ENCODE results near the gene EHBP1. TPM values are rescaled to one million over a fixed set of nuclear protein-coding genes. Genes with fewer than 3 reads are reported as not detected.

Gene EHBP1
- total and polyA plus RNA-seq, 2 donors (not counting 3 experiments of a cell fraction or from before 2014, with no cell fraction given): 8.4 to 34.8 TPM

DNA sequence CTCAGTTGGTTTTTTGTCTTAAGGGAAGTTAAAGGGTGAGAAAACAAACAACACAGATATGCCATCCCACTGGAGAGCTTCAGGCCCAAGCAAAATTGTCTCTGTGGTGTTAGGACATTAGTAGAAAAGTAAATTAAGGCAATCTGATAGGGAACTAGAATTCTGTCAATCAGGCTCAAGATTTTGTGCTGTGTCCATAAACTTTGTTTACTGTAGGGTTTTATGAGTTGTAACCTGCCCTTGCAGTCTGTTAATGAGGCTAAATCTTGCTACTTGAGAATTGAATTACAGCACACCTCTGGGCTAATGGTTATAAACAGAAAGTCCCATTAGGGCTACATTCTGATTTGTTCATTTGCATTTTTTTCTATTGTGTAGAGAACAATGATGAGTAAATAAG, 267.1 kb downstream of the EHBP1 start:
- TF ChIP-seq, protein P1, sequence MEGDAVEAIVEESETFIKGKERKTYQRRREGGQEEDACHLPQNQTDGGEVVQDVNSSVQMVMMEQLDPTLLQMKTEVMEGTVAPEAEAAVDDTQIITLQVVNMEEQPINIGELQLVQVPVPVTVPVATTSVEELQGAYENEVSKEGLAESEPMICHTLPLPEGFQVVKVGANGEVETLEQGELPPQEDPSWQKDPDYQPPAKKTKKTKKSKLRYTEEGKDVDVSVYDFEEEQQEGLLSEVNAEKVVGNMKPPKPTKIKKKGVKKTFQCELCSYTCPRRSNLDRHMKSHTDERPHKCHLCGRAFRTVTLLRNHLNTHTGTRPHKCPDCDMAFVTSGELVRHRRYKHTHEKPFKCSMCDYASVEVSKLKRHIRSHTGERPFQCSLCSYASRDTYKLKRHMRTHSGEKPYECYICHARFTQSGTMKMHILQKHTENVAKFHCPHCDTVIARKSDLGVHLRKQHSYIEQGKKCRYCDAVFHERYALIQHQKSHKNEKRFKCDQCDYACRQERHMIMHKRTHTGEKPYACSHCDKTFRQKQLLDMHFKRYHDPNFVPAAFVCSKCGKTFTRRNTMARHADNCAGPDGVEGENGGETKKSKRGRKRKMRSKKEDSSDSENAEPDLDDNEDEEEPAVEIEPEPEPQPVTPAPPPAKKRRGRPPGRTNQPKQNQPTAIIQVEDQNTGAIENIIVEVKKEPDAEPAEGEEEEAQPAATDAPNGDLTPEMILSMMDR (IDR thresholded peaks at IDR 0.05; ENCODE audit: extremely low read depth in 1 of 2, insufficient read depth in 1 of 2, low read depth in 1 of 2, low read length in 2 of 2): no peak
- TF ChIP-seq POLR2A (IDR thresholded peaks at IDR 0.05; ENCODE audit: low read depth, low read length) (no peak), GATA2 (IDR thresholded peaks at IDR 0.05; ENCODE audit: insufficient read depth, insufficient read length, low read depth, low read length) (no peak), MYC (IDR thresholded peaks at IDR 0.05; ENCODE audit: low read depth, low read length) (no peak), EZH2 (IDR thresholded peaks at IDR 0.05; ENCODE audit: borderline replicate concordance, low read depth, low read length, severe bottlenecking) (no peak), FOS (IDR thresholded peaks at IDR 0.05; ENCODE audit: borderline replicate concordance, insufficient read depth, low read length) (no peak), POLR2AphosphoS5 (IDR thresholded peaks at IDR 0.05; ENCODE audit: insufficient read depth, low read depth, low read length) (no peak), JUN (IDR thresholded peaks at IDR 0.05; ENCODE audit: borderline replicate concordance, insufficient read depth, insufficient read length, low read depth) (no peak)
- TF ChIP-seq, protein P2, sequence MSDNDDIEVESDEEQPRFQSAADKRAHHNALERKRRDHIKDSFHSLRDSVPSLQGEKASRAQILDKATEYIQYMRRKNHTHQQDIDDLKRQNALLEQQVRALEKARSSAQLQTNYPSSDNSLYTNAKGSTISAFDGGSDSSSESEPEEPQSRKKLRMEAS (IDR thresholded peaks at IDR 0.05; ENCODE audit: insufficient read depth, insufficient read length): no peak
- H3K4me3 ChIP-seq (replicated peaks in 1 of 3; ENCODE audit: insufficient read depth in 1 of 3, low read depth in 1 of 3, low read length in 3 of 3): no peak overlapping the region
- POLR2A ChIA-PET: no interaction called here
- DNase-seq (ENCODE audit: low read depth, low spot score) (no peak), FAIRE-seq (no peak)
- H3K27ac ChIP-seq (ENCODE audit: insufficient read depth, low read depth, low read length): no peak overlapping the region
- no peak overlapping the region for H3K4me2 ChIP-seq (ENCODE audit: insufficient read depth, low read length)
- no peaks in the 10 kb centered on the region for H3K79me2 ChIP-seq (ENCODE audit: control insufficient read depth, insufficient read depth, low read length)
- no peaks in the 10 kb centered on the region for H3K36me3 ChIP-seq (ENCODE audit: control insufficient read depth in 2 of 2, extremely low read depth in 1 of 2, insufficient read depth in 2 of 2, low read length in 2 of 2)
- BruUV-seq (replicated peaks): no TSS peak
- H3K9me1 ChIP-seq (replicated peaks; ENCODE audit: control insufficient read depth, extremely low read depth, insufficient read depth, low read length): no peaks in the 10 kb centered on the region
- no peak overlapping the region for H2AFZ ChIP-seq (ENCODE audit: low read depth, low read length)
- H3K9me3 ChIP-seq (replicated peaks; ENCODE audit: control insufficient read depth, insufficient read depth, low read length): no peaks in the 10 kb centered on the region
- no peak overlapping the region for H3K9ac ChIP-seq (replicated peaks; ENCODE audit: extremely low read depth, insufficient read depth, low read length)
- H3K27me3 ChIP-seq (ENCODE audit: control insufficient read depth in 2 of 2, insufficient read depth in 2 of 2, low read length in 2 of 2): no peaks in the 10 kb centered on the region
- no peaks in the 10 kb centered on the region for H3K4me1 ChIP-seq (ENCODE audit: control insufficient read depth, extremely low read depth, insufficient read depth, low read length)
- H4K20me1 ChIP-seq (replicated peaks; ENCODE audit: control insufficient read depth, extremely low read depth, insufficient read depth, low read length): no peaks in the 10 kb centered on the region
- CTCF ChIA-PET: no interaction called here
- intact Hi-C loops (cut with micrococcal nuclease): no loop called here
- dilution Hi-C loops (cut with MboI; ENCODE audit: extremely low pct_ligation_motif_present, low sequenced_read_pairs): no loop called here
